ENCODE data around the gene LPIN2. TPM values are rescaled to one million over a fixed set of nuclear protein-coding genes. Genes with fewer than 3 reads are reported as not detected.

The LPIN2 gene
- total RNA-seq, 1 experiment from 2014 or later = 25.3 TPM

DNA sequence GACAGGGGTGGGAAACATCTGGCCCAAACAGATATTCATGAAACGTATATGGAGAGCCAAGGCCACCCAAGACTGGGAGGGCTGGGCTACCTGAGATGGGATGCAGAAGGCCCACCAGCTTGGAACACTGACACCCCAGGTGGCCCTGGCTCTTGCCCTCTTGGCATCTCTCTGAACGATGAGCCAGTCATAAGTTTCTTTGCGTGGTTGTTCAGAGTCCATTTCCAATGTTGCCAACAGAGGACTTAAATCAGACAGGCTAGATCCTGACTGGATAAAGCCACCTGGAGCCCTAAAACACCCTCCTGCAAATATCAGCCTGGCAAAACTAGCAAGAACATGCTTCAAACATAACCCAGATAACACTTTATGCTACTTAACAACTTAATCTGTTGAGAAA is 42.6 kb downstream of the LPIN2 start:
- peaks cover 10% of the 10 kb centered on the region for H3K36me3 Mint-ChIP-seq (ENCODE audit: insufficient read depth, unreplicated experiment)
- DNase-seq = no peak
- H3K4me1 ChIP-seq = peaks cover 18% of the 10 kb centered on the region
- no peak overlapping the region for H3K4me3 Mint-ChIP-seq (ENCODE audit: unreplicated experiment)
- H3K27ac Mint-ChIP-seq (ENCODE audit: unreplicated experiment) = no peak overlapping the region
- no peaks in the 10 kb centered on the region for H3K36me3 ChIP-seq (ENCODE audit: control insufficient read depth, insufficient read depth, low read length)
- no peaks in the 10 kb centered on the region for H3K9me3 ChIP-seq
- ChIA-PET POLR2A (no interaction called here), CTCF (no interaction called here)
- TF ChIP-seq, protein P1, sequence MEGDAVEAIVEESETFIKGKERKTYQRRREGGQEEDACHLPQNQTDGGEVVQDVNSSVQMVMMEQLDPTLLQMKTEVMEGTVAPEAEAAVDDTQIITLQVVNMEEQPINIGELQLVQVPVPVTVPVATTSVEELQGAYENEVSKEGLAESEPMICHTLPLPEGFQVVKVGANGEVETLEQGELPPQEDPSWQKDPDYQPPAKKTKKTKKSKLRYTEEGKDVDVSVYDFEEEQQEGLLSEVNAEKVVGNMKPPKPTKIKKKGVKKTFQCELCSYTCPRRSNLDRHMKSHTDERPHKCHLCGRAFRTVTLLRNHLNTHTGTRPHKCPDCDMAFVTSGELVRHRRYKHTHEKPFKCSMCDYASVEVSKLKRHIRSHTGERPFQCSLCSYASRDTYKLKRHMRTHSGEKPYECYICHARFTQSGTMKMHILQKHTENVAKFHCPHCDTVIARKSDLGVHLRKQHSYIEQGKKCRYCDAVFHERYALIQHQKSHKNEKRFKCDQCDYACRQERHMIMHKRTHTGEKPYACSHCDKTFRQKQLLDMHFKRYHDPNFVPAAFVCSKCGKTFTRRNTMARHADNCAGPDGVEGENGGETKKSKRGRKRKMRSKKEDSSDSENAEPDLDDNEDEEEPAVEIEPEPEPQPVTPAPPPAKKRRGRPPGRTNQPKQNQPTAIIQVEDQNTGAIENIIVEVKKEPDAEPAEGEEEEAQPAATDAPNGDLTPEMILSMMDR (IDR thresholded peaks at IDR 0.05; ENCODE audit: insufficient read depth in 1 of 2, low read depth in 1 of 2, low read length in 1 of 2, severe bottlenecking in 1 of 2, unreplicated experiment in 1 of 2) = no peak
- H3K27me3 Mint-ChIP-seq (ENCODE audit: insufficient read depth, unreplicated experiment) = no peaks in the 10 kb centered on the region
- H3K4me3 ChIP-seq (ENCODE audit: low read depth, low read length) = no peak overlapping the region
- no peaks in the 10 kb centered on the region for H3K27me3 ChIP-seq (replicated peaks; ENCODE audit: control insufficient read depth, insufficient read depth, low read length)
- no peaks in the 10 kb centered on the region for H3K9me3 Mint-ChIP-seq (ENCODE audit: unreplicated experiment)
- BruUV-seq (replicated peaks) = no TSS peak
- intact Hi-C loops (cut with micrococcal nuclease; ENCODE audit: unreplicated experiment) = no loop called here
- H3K4me1 Mint-ChIP-seq (ENCODE audit: low read depth, unreplicated experiment) = peaks cover 15% of the 10 kb centered on the region

DNA sequence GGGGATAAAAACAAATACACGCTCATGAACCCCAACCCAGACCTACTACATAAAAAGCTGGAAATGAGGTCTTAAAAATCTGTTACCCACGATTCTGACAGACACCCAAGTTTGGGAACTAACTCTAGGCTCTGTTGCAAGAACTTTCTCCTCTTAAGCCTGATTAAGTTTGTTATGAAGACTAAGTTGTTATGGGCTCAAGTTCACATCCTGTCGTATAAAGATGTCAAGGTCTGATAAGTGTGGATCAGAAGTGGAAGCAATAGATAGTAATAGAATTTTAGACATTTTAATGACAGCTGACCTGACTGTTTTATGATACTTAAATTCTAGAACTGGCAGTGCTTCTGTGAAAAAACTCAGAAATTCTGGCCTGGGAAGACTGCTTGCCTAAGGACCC is 43.2 kb downstream of the LPIN2 start:
- no peaks in the 10 kb centered on the region for H3K36me3 ChIP-seq (ENCODE audit: control insufficient read depth, insufficient read depth, low read length)
- no peaks in the 10 kb centered on the region for H3K9me3 Mint-ChIP-seq (ENCODE audit: unreplicated experiment)
- ChIA-PET CTCF (interaction anchor here (0.6 kb wide), 1 partner anchor 63 kb away, joined by 3 read pairs; no protein-coding TSS in a partner anchor), POLR2A (no interaction called here)
- TF ChIP-seq, protein P1 (IDR thresholded peaks at IDR 0.05; ENCODE audit: insufficient read depth in 1 of 2, low read depth in 1 of 2, low read length in 1 of 2, severe bottlenecking in 1 of 2, unreplicated experiment in 1 of 2) = no peak
- no peaks in the 10 kb centered on the region for H3K27me3 ChIP-seq (replicated peaks; ENCODE audit: control insufficient read depth, insufficient read depth, low read length)
- no TSS peak for BruUV-seq (replicated peaks)
- no peaks in the 10 kb centered on the region for H3K9me3 ChIP-seq
- no peaks in the 10 kb centered on the region for H3K27me3 Mint-ChIP-seq (ENCODE audit: insufficient read depth, unreplicated experiment)
- intact Hi-C loops (cut with micrococcal nuclease; ENCODE audit: unreplicated experiment) = no loop called here
- H3K4me1 Mint-ChIP-seq (ENCODE audit: low read depth, unreplicated experiment) = peaks cover 15% of the 10 kb centered on the region
- peaks cover 10% of the 10 kb centered on the region for H3K36me3 Mint-ChIP-seq (ENCODE audit: insufficient read depth, unreplicated experiment)
- no peak overlapping the region for H3K4me3 ChIP-seq (ENCODE audit: low read depth, low read length)
- no peak overlapping the region for H3K4me3 Mint-ChIP-seq (ENCODE audit: unreplicated experiment)
- H3K4me1 ChIP-seq = peaks cover 18% of the 10 kb centered on the region
- no peak for DNase-seq
- H3K27ac Mint-ChIP-seq (ENCODE audit: unreplicated experiment) = no peak overlapping the region

DNA sequence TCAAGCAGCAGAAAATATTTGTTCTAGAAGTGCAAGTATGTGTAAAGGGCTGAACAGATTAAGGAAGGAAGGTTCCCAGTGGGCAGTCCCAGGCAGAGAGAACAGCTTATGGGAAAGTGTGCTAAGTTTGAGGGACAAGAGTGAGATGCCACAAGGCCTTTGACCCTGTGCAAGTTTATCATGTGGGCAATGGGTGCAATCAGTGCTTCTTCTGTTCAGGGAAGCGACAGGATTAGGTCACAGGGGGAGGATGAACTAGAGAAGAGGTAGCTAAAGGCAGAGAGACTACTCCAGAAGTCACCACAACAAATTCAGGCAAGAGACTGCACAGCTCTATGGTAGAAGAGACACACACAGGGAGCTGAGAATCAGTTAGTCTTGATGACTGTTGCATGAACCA is 44.3 kb downstream of the LPIN2 start:
- peaks cover 15% of the 10 kb centered on the region for H3K4me1 Mint-ChIP-seq (ENCODE audit: low read depth, unreplicated experiment)
- ChIA-PET CTCF (no interaction called here), POLR2A (no interaction called here)
- Histone ChIP-seq H3K27me3 (replicated peaks; ENCODE audit: control insufficient read depth, insufficient read depth, low read length) (no peaks in the 10 kb centered on the region), H3K4me3 (ENCODE audit: low read depth, low read length) (no peak overlapping the region), H3K4me1 (peaks cover 18% of the 10 kb centered on the region), H3K36me3 (ENCODE audit: control insufficient read depth, insufficient read depth, low read length) (no peaks in the 10 kb centered on the region), H3K9me3 (no peaks in the 10 kb centered on the region)
- peaks cover 10% of the 10 kb centered on the region for H3K36me3 Mint-ChIP-seq (ENCODE audit: insufficient read depth, unreplicated experiment)
- no peak for DNase-seq
- TF ChIP-seq, protein P1 (IDR thresholded peaks at IDR 0.05; ENCODE audit: insufficient read depth in 1 of 2, low read depth in 1 of 2, low read length in 1 of 2, severe bottlenecking in 1 of 2, unreplicated experiment in 1 of 2) = no peak
- H3K9me3 Mint-ChIP-seq (ENCODE audit: unreplicated experiment) = no peaks in the 10 kb centered on the region
- no TSS peak for BruUV-seq (replicated peaks)
- intact Hi-C loops (cut with micrococcal nuclease; ENCODE audit: unreplicated experiment) = no loop called here
- H3K4me3 Mint-ChIP-seq (ENCODE audit: unreplicated experiment) = no peak overlapping the region
- no peaks in the 10 kb centered on the region for H3K27me3 Mint-ChIP-seq (ENCODE audit: insufficient read depth, unreplicated experiment)
- H3K27ac Mint-ChIP-seq (ENCODE audit: unreplicated experiment) = no peak overlapping the region

Measured in Caco-2 (cell line).